HG02588 (cell line): ENCODE results near the gene TMPRSS9.

ENCODE experiments used
- ATAC-seq: cut with Tn5 transposase; IDR thresholded peaks from one replicate; pipeline ENCODE4 v1.9.1; 2021; ENCODE audit warnings: mild to moderate bottlenecking, moderate library complexity; ENCODE audit not compliant: unreplicated experiment

Gene TMPRSS9

DNA sequence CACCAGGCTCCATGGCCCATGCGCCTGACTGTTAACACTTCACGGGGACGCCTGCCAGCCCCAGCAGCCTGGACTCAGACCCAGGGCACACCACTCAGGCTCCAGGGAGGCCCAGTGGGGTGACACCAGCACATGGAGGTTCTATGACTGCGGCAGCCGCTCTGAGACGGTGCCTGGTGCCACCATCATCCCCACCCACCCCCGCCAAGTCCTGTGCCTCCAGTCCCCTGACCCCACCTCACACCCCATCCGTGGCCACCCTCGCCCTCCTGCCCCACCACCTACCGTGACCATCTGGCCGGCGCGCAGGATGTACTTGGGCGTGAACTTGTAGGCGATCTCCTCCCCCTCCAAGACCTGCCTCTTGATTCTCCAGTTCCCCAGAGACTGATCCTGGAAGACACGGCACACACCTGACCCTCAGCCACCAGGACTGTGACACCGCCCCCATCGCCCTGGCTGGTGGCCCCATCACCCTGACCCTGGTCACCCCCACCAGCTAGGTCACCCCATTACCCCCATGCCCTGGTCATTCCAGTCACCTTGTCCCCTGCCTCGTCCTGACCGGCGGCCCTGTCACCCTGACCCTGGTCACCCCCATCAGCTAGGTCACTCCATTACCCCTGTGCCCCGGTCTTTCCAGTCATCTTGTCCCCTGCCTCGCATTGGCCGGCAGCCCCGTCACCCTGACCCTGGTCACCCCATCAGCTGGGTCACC, 72.2 kb downstream of the TMPRSS9 start:
- ATAC-seq, result no peak

DNA sequence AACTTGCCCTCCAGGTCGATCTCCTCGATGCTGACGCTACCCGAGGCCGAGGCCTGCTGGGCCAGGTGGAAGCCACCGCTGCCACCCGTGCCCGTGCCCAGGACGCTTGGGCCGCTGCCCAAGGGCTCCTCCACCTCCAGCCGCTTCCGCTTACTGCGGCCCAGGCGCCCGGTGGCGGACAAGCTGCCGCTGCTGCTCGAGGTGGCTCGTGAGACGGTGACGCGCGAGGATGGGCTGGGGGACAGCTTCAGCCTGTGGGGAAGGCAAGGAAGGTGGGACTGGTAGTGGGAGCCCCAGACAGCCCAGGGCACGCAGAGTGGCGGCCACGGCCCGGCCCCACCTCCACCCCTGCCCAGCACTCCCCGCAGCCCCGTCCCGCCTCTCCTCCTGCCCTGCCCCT, 73.8 kb downstream of the TMPRSS9 start:
- ATAC-seq, result no peak

DNA sequence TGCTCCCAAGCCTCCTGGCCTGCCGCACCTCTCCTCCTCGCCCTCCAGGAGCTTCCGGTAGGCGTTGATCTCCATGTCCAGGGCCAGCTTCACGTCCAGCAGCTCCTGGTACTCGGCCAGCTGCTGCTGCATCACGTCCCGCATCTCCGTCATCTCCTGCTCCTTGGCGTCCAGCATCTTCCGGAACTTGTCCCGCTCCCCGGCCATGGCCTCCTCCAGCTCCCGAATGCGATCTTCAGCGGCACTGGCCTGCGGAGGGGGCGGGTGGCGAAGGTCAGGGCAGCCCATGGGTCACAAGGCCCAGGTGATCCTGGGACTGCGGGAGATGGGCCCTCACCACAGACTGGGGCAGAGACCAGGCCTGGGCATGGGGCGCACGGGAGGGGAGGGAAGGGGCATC, 74.2 kb downstream of the TMPRSS9 start:
- no peak for ATAC-seq

DNA sequence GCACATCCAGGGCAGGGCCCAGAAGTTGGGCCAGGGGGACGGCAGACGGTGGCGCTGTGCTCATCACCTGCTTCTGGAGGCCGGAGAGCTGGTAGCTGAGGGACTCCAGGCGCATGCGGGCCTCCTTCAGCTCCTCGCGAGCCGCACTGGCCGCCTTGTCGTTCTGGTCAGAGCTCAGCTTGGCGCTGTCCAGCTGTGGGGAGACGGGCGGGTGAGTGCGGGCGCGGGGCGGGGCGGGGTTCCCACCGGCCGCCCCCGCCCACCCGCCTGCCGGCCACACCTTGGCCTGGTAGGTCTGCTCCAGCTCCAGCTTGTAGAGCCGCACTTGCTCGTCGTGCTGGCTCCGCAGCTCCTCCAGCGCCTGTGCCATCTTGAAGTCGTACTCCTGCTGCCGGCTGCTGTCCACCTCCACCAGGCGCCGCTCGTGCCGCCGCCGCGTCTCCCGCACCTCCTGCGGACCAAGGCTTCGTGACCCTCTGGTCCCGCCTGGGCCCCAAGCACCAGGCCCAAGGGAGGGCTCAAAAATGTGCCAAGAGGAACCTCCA, 74.7 kb downstream of the TMPRSS9 start:
- ATAC-seq, result no peak

DNA sequence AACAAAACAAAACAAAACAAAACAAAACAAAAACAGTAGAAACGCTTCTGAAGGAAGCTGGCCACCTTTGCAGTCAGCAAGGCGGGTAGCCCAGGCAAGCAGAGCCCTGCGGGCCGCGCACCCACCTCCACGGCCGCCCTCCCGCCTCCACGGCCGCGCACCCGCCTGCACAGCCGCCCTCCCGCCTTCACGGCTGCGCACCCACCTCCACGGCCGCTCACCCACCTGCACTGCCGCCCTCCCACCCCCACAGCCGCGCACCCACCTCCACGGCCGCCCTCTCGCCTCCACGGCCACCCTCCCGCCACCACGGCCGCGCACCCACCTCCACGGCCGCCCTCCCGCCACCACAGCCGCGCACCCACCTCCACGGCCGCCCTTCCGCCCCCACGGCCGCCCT, 76.3 kb downstream of the TMPRSS9 start:
- ATAC-seq, result no peak

DNA sequence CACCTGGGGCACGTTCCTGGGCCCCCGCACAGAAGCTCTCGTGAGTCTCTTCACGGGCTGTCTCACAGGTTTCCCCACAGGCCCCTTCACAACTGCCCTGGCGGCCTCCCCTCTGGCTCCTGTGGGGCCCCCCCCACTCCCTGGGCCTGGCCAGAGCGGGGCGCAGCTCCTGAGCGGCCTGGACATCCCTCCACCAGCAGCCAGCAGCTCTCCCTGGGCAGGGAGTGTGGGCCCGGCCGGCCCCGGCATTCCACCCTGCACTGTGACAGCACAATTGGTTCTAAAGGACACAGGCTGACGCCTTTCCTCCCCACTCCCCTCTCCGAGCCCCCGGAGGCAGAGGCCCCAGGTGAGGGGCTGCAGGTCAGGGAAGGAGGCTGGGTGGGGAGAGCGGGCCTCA, 76.9 kb downstream of the TMPRSS9 start:
- no peak for ATAC-seq

DNA sequence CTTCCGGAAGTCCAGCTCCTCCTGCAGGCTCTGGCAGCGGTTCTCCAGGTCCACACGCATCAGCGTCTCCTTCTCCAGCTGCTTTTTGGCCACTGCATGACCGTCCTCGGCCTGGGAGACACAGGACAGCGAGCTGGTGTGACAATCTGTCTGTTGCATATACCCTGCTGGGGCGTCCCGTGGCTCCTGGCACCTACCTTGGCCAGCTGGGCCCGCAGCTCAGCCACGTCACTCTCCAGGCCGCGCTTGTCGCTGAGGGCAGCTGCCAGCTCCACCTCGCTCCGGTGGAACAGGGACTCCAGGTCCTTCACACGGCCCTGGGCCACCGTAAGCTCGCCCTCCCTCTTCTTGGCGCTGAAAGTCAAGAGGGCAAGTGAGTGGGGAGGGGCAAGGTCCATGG, 78.1 kb downstream of the TMPRSS9 start:
- no peak for ATAC-seq

DNA sequence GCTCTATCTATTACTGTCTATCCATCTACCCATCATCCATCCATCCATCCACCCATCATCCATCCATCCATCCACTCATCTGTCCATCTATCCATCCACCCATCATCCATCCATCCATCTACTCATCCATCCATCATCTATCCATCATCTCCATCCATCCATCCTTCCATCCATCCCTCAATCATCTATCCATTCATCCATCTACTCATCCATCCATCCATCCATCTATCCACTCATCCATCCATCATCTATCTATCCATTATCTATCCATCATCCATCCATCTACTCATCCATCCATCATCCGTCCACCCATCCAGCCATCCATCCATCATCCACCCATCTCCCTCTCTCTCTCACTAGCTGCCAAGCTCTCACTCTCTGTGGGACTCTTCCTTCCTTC, 80.5 kb downstream of the TMPRSS9 start:
- ATAC-seq, result no peak

DNA sequence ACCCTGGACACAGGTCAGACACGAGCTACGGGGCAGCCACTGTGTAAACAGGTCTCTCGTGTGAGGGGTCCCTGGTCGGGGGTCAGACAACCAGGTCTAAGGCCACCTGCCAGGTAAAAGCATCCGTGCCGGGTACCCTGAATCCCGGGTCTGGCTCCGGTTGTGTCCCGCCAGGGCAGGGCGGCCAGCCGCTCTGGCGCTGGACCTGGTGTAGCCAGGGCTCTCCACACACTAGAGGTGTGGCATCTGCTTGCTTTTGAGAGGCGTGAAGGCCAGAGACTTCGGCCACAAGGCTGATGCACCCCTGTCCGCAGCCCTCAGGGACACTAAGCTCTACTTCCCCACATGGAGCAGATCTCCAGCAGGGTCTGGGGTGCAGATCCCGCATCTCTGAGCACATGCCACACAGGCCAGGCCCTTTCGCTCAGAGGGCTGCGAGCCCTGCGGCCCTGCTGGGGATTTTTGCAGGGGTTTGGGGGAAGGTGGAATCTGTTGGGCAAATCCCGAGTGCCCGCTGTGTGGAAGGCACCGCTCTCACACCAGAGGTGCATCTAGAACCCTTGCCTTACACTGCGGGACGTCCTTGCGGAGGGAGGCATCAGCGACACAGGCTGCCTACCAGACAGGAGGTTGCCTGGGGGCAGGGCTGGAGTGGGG, 81.2 kb downstream of the TMPRSS9 start:
- no peak for ATAC-seq

DNA sequence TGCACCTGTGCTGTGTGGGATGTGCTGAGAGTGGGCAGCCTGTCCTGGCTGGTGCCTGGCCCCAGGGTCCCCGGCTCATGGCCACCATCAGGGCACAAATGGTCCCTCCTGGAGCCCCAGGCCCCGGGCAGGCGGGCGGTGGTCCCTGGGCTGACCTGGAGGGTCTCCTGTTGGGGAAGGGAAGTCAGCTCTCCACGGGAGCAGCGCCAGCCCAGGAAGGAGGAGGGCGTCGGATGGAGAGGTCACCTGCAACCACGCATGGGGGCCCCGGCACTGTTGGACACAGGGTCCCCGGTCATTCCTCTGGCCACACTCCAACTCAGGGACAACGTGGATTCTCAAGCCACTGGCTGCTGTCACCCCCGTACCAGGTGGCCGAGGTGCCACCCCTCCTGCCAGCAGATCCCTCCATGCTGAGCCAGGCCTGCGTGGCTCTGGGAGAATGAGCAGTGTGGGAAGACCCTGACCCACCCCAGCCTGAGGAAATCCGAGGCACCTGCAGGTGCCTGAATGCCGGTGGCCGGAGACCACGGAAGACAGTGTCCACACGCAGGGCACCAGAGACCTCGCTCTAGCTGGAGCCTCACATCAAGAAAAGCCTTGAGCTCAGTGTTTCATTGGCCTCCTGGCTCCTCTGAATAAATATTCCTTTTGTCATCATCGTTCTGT, 83.2 kb downstream of the TMPRSS9 start:
- ATAC-seq, result no peak

DNA sequence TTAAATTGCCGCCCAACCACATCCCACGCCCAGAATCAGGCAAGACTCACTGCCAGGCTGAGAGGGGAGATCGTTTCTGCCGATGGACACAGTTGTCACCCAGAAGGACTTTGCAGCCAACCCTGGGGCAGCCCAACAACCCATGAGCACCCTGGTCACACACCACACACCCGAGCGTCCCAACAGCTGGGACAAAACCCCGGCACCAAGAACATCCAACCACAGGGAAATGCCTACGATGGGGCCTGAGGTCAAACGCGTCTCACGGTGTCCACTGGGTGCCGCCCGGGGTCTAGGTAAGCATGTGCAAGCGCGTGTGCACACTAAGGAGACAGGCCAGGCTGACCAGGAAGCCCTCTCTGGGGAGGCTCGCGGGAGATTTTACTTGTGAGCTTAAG, 83.7 kb downstream of the TMPRSS9 start:
- ATAC-seq, result no peak

DNA sequence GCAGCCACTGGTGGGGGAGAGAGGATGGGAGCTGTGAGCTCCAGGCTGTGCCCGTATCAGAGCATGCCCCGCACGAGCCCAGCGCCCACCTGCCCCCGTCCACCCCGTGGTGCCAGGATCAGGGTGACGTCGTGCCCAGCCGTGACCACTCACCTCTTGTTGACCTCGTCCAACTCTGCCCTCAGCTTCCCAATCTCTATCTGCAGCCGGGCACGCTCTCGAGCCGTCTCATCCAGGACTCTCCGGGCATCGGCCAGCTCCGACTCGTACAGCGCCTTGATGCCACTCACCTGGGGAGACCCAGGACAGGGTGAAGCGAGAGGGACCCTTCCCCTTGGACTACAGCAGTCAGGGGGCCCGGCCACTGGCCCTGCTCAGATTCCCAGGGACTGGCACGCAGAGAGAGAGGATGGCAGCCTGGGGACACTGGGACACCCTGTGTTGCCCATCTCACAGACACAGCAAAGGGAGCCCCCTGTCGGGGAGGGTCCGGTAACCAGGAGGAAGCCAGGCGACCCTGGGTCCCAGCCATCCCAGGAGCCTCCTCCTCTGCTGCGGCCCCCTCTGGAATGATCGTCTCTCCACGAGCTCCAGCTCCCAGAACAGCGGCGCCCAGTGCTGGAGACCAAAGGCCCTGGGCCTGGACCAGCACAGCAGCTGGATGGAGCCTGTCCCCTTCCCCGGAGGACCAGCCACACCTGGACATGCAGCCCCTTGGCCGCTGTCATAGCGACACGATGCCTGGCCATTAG, 84.4 kb downstream of the TMPRSS9 start:
- ATAC-seq, result no peak

DNA sequence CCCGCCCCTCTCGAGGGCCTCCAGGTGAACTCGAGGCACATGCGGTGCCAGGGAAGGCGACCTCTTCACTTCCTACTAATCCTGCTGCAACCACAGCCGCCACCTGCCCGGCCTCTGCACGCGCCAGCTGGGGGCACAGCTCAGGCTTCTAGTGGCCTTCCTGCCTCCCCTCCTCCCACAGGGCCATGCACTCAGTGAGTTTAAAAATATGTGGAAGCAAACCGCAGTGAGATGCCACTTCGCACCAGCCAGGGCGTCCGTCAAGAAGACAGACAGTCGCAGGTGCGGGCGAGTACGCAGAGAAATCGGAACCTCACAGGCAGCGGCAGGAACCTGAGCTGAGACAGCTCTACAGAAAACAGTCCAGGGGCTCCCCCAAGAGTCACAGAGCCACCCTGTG, 86.3 kb downstream of the TMPRSS9 start:
- ATAC-seq, result no peak

DNA sequence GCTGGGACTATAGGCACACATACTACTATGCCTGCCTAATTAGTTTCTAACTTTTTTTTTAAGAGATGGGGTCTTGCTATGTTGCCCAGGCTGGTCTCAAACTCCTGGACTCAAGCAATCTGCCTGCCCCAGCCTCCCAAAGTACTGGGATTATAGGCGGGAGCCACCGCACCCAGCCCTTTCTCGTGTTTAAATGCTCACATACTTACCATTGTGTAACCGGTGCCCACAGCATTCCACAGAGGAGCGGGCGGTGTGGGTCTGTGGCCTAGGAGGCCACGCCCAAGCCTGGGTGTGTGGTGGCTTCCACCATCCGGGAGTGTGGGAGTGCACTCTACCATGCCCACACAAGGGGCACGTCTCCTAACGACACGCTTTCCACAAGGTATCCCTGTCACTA, 89.0 kb downstream of the TMPRSS9 start:
- ATAC-seq, result no peak

DNA sequence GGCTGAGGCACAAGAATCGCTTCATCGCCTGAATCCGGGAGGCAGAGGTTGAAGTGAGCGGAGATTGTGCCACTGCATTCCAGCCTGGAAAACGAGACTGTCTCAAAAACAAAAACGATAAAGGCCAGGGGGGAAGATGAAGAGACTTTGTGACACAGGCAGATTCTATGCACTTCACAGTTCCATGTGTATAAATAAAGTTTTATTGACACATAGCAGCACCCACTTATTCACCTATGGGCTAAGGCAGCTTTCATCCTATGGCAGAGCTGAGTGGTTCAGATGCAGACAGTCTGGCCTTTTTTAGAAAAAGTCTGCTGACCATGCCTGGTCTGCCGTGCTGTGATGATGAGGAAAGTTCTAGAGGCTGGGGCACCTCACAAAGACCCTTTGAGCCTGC, 91.1 kb downstream of the TMPRSS9 start:
- no peak for ATAC-seq

DNA sequence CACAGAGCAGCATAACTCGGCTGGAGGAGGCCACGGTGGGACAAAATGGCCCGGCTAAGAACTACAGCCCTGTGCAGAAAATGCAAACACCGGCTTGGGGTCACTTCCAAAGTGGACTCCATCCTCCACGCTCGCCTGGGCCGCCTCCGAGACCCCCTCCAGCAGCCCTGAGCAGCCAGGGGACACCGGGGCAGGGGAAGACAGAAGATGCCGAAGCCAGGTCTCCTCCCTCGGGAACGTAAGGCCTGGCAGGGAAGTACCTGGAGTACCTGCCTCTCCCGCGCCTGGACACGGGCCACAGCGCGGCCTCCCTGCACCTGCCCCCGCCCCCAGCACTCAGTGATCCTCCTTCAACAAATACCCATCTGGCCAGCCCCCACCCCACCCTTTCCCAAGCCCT, 91.7 kb downstream of the TMPRSS9 start:
- no peak for ATAC-seq

DNA sequence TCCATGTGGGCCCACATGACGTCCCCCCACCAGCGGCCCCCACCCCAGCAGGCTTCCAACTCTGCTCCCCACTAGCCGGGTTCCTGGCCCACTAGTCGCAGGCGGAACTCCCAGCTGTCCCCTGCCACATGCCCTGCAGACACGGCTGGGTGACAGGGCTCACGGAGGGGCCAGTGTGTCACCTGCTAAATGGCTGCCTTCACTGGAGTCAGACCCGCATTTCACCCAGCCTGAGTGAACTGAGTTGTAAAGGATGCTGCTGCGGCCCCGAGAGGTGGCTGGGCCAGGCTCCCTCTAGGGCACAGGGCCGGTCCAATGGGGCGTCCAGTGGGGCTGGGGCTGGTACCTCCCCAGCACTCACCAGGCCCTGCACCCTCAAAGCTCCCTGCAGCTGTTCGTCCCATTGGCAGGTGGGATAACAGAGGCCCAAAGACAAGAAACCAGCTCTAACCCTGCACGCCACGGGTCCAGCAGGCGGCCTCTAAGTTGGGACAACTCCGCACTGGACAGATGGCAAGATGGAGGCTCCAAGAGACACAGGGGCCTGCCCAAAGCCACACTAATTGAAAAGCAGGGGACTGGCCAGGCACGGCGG, 93.5 kb downstream of the TMPRSS9 start:
- ATAC-seq, result no peak

DNA sequence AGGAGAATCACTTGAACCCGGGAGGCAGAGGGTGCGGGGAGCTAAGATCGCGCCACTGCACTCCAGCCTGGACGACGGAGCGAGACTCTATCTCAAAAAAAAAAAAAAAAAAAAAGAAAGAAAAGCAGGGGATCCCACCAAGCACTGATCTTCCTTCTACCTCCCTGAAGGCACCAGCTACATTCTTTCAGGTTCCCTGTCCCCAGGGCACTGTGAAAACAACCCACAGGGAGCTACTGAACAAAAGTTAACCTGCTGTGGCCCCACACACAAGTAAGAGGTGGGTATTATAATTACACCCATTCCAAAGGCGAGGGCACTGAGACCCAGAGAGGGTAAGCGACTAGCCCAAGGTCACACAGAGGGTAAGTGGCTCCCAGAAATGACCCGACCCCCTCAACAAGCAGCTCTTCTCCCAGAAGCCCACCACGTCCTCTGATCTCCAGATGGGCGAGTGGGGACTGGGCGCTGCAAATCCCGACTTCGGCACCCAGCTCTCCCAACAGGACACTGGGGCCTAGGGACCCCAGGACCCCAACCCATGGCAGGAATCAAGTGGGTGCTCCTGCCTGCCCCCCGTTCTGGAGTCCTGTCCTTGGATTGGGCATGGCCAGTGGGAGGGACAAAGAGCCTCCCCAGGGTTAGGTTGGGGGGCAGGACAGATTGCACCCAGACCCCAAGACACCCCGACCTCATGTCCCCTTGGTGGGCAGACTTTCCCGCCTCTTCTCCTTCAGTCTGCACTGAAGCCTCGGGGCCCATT, 94.3 kb downstream of the TMPRSS9 start:
- no peak for ATAC-seq

DNA sequence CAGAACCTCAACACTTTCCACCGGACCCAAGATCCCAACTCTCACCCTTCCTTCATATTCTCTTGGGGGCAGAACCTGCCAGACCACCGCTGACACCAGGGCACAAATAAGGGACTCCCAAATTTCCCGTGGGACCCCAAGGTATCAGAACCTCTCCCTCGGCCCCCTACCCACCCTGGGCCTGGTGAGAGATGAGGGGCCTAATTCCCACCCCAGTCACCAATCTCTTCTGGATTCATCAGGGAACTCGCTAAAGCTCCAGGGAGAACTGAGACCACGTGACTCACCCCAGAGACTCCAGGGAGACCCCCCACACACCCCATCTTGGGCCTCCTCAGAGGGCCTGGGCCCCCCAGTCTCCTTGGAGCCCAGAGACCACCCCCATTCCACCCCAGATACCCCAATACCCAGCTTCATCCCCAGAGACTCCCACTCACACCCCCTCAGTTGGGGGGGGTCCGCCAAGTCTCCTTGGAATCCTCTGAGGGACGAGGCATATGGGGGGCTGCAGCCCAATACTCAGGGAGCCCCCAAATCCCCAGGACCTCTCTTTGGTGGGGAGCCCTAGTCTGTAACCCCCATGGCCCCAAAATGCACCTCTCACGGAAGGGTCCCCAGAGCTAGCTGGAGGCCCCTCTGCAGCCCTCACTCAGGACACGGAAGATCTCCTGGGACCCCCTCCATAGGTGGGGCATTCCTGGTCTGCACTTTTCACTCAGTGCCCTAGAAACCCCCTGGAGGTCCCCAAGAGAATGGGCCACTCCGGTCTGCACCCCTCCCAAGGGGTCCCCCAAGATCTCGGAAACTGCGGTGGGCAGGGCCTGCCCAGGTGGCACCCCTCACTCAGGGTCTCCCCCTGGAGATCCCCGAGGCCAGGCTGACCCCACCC, 95.1 kb downstream of the TMPRSS9 start:
- ATAC-seq, result no peak
